OCI-LY3 (cell line): ENCODE data around the gene LMO7.

Experiments used
- EZH2phosphoT487 ChIP-seq: fragments of 200-600 bp; shearing (Covaris generic); IDR thresholded peaks from 2 replicates; pipeline ENCODE4 v1.6.1; 2018; ENCODE audit warnings: antibody characterized with exemption, mixed run types, low read depth
- TF ChIP-seq, protein P1 (sequence below): fragments of 200-600, 300-600 bp; sonication (generic); IDR thresholded peaks from 2 replicates; pipeline ENCODE4 v1.5.1; 2014; ENCODE audit warnings: antibody characterized with exemption, low read length, low read depth

DNA sequence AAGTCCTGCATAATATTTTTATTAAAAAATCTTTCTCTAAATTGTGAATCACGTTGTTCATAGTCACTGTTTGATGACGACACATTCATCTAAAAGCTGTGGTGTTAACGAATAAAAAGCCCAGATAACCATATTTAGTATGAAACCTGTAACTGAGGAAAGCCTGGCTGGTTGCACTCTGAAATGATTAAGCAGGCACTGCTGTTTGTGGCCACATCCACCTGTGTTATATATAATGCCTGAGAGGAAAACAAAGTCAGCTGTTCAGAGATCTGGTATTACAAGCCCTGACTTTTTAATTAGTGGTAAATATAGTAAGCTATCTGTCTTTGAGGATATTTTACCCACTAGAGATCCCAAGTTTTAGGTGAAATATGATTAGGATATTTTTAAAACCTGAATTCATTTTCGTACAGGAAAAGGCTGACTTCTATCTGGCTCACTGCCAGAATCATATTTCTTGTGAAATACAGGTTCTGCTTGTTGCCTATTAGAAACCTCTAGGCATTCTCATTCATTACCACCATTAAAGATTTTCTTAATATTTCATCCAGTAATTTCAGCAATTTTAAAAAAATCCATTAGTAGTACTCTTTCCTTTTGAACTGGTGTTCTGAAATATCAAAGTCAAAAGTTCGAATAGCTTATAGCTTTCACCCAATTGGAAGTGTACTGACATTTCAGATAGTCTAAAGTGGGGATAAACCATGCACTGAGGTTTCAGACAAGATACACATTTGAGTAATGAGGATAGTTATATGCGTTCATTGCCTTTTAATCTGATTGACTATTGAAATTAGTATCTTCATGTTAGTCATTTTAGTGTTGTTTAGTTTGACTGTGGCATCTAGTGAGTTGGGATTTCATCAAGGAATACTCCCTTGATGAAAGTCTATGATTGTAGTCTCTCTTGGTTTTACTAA is 79.7 kb downstream of the LMO7 start:
- TF ChIP-seq, protein P1, sequence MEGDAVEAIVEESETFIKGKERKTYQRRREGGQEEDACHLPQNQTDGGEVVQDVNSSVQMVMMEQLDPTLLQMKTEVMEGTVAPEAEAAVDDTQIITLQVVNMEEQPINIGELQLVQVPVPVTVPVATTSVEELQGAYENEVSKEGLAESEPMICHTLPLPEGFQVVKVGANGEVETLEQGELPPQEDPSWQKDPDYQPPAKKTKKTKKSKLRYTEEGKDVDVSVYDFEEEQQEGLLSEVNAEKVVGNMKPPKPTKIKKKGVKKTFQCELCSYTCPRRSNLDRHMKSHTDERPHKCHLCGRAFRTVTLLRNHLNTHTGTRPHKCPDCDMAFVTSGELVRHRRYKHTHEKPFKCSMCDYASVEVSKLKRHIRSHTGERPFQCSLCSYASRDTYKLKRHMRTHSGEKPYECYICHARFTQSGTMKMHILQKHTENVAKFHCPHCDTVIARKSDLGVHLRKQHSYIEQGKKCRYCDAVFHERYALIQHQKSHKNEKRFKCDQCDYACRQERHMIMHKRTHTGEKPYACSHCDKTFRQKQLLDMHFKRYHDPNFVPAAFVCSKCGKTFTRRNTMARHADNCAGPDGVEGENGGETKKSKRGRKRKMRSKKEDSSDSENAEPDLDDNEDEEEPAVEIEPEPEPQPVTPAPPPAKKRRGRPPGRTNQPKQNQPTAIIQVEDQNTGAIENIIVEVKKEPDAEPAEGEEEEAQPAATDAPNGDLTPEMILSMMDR: no peak
- no peak for TF ChIP-seq EZH2phosphoT487
